ENCODE data around the gene CMTM4.
"Not testable (repeated sequence)": the region's sequence is repeated elsewhere in the genome, so short reads cannot be mapped to it uniquely, and the experiment has no call there.

CMTM4 gene

GRCh38 chr16:66673691-66674090 is 22.9 kb downstream of the CMTM4 start:
- no peak for DNase-seq (ENCODE audit: low read depth)

GRCh38 chr16:66670691-66671388 is 25.7 kb downstream of the CMTM4 start:
- no peak for DNase-seq (ENCODE audit: low read depth)

DNA sequence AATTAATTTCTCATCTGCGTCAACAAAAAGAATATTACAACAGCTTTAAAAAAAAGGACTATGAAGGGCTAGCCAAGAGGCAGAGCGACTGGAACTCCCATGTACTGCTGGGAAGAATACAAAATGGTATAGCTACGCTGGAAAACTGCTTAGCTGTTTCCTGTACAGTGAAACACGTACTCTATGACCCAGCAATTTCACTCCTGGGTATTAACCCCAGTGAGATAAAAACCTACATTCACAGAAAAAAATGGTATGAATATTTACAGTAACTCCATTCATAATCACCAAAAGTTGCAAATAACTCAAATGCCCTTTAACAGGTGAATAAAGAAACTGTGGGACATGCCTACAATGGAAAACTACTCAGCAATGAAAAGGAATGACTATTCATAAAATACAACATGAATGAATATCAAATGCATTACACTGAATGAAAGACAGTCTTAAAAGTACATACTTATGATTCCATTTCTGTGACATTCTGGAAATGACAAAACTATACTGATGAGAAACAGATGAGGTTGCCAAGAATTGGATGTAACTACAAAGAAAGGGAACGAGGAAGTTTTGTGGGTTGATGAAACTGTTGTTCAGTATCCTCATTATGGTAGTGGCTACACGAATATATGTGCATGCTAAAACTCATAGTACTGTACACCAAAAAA is 27.6 kb downstream of the CMTM4 start:
- DNase-seq (ENCODE audit: low read depth): peak; percentile 71

GRCh38 chr16:66667944-66668343 is 28.6 kb downstream of the CMTM4 start:
- DNase-seq (ENCODE audit: low read depth): no peak

GRCh38 chr16:66662445-66663194 is 33.9 kb downstream of the CMTM4 start:
- no peak for DNase-seq (ENCODE audit: low read depth)

GRCh38 chr16:66661671-66662346 is 34.7 kb downstream of the CMTM4 start:
- DNase-seq (ENCODE audit: low read depth): not testable (repeated sequence)

GRCh38 chr16:66661210-66661560 is 35.4 kb downstream of the CMTM4 start:
- DNase-seq (ENCODE audit: low read depth): no peak

- DNase-seq (ENCODE audit: low read depth): peak; percentile 81
Measured at GRCh38 chr16:66660422-66661209, 35.9 kb downstream of the CMTM4 start.

DNA sequence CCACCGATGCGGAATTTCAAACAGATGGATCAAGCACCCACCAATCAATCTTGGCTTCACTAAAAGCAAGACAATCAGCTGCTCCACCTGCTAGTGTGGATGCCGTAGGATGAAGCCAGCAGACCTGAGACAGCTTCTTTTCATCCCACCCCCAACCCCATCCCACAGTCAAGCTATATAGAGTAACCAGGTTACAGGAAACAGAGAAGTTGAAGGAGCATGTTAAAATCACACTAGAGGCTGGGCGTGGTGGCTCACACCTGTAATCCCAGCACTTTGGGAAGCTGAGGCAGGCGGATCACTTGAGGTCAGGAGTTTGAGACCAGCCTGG is 37.7 kb downstream of the CMTM4 start:
- DNase-seq (ENCODE audit: low read depth): no peak

DNA sequence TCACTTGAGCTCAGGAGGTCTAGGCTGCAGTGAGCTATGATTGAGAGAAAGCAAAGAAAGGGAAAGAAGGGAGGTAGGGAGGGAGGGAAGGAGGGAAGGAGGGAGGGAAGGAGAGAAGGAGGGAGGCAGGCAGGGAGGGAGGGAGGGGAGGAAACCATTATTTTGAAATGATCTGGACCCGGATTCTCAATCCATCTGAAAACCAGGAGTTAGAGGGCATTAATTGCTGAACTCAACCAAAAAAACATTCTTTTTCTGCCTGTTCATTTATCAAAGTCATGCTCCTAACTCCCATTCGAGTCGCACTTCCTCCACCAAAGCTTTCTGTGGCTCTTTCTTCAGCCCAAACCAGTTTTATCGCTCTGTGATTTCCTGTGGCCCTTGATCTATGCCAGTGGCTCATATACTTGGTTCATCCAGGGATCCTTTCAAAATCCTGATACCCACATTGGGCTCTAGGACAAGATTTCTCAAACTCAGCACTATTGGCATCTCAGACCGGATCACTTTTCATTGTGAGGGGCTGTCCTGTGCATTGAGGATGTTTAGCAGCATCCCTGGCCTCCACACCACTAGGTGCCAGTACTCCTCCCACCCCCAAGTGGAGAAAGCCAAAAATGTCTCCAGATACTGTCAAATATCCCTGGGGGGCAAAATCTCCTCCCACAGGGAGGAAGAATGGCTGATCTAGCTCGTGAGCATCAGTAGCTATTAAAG is 38.2 kb downstream of the CMTM4 start:
- no peak for DNase-seq (ENCODE audit: low read depth)

DNA sequence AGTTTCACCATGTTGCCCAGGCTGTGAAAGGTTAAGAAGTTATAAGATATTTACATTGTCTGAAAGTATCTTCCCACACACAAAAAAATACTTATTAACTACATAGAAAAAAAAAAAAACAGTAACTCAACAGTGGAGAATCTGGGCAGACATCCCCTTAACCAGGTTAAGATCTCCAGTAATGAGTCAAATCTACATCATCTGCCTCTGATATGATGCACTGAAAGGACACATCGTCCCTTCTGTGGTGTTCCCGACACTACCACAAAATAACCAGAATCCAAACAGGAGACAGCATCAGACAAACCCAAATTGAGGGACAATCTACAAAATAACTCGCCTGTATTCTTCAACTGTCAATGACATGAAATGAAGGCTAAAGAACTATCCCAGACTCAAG is 40.0 kb downstream of the CMTM4 start:
- DNase-seq (ENCODE audit: low read depth): no peak

DNA sequence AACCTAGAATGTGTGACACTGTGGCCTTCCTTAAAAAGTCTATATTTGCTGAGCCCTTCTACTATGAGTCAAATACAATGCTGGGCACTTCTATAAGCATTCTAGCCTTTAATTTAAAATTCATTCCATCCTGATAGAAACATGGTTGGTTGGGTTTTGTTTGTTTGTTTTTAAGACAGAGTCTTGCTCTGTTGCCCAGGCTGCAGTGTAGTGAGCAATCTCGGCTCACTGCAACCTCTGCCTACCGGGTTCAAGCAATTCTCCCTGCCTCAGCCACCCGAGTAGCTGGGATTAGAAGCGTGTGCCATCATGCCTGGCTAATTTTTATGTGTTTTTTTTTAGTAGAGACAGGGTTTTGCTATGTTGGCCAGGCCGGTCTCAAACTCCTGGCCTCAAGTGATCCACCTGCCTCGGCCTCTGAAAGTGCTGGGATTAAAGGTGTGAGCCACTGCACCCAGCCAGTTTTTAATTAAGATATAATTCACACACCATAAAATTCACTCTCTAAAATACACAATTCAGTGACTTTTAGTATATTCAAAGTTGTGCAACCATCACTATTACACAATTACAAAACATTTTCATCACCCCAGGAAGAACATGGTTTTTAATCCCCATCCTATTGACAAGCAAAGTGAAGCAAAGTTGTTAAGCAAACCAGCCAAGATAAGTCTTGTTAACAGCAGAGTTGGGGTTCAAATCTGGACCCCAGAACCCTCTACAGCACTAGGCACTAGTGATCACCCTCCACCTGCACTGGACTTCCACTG is 42.8 kb downstream of the CMTM4 start:
- no peak for DNase-seq (ENCODE audit: low read depth)

- DNase-seq (ENCODE audit: low read depth): no peak
Measured at GRCh38 chr16:66652661-66653360, 43.7 kb downstream of the CMTM4 start.

- no peak for DNase-seq (ENCODE audit: low read depth)
Measured at GRCh38 chr16:66651965-66652364, 44.6 kb downstream of the CMTM4 start.

DNA sequence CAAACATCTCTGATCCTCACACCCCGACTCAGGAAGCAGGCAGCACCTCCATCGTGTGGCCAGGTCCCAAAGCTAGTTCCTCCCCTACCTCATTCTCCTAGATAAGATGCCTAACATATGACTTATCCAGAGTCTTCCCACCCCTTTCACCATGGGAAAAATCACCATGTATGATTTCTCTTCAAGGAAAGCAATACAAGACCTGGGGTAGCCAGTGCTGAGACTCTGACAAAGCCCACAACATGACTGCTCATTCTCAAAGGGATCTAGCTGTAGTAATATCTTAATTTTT is 45.1 kb downstream of the CMTM4 start:
- DNase-seq (ENCODE audit: low read depth): no peak

GRCh38 chr16:66650707-66651473 is 45.7 kb downstream of the CMTM4 start:
- peak; percentile 48 for DNase-seq (ENCODE audit: low read depth)

DNA sequence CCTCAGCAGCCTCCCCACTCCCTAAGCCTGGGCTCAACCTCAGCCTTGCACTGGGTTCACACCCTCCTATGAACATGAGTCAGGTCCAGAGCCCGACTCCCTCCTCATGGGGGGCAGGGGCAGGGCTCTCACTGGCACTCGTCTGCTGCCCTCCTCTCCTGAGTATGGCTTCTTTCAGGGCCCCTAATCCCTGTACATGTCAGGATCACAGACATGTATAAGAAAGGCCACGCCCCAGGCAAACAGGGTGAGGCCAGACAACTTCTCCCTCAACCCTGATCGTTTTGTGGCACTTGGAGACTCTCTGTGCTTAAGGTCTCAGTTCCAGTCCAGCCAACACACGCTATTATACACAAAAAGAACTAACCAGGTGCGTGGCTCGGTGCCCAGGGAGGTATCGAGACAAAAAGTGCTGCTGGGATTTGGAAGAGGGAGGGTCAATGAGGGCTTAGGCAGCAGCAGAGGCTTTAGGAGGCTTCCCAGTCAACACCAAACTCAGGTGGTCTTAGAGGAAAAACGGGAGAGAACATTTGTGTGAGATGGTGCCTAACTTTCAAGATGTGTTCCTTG is 46.8 kb downstream of the CMTM4 start:
- no peak for DNase-seq (ENCODE audit: low read depth)

- DNase-seq (ENCODE audit: low read depth): no peak
Measured at GRCh38 chr16:66649167-66649566, 47.4 kb downstream of the CMTM4 start.

- no peak for DNase-seq (ENCODE audit: low read depth)
Measured at GRCh38 chr16:66647866-66648265, 48.7 kb downstream of the CMTM4 start.
